CD4-positive, alpha-beta T cell treated with Interleukin-21 for 1 hour (primary cell): ENCODE results near the gene PAWR.
"Not testable (repeated sequence)": the region's sequence is repeated elsewhere in the genome, so short reads cannot be mapped to it uniquely, and the experiment has no call there.

ENCODE experiments used
- DNase-seq: peaks from one replicate; pipeline ENCODE4 v3.0.0-alpha.2; 2020

PAWR gene

DNA sequence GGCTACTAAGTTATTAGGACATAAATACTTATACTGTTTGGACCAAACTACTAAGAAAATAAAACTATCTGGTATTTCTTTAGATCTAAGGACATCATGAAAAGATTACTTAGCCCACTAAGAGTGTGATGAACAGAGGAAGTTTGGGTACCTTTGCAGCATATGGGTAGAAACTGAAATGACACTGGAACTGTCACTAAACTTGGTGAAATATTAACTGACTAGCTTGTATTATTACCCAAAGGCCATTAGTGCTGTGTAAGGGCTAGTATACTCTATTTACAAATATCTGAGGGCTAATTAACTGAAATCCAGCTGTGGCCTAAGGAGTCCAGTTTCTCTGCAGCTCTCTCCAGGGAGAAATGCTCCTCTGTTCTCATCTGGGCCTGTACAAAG lies 45.5 kb downstream of the PAWR start:
- DNase-seq, result no peak

GRCh38 chr12:79644274-79645234 lies 46.2 kb downstream of the PAWR start:
- DNase-seq, result no peak

DNA sequence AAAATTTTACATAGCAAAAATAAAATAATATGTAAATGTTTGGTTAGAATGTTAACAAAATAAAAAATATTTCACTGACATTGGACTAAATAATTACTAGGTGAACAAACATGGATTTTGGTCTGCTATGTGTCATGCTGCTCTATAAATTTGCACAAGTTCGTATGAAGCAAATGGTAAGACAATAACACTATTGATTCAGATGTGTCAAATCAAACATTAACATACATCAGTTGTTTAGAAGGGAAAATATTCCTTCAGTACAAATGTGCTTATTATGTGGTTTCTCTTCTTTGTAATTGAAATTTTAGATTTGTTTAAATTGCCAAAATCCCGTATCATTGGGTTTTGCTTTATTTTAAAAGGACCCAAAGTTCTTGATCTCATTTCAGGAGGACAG lies 46.9 kb downstream of the PAWR start:
- no peak for DNase-seq

- no peak for DNase-seq
Observed at GRCh38 chr12:79638490-79638889, 52.3 kb downstream of the PAWR start.

DNA sequence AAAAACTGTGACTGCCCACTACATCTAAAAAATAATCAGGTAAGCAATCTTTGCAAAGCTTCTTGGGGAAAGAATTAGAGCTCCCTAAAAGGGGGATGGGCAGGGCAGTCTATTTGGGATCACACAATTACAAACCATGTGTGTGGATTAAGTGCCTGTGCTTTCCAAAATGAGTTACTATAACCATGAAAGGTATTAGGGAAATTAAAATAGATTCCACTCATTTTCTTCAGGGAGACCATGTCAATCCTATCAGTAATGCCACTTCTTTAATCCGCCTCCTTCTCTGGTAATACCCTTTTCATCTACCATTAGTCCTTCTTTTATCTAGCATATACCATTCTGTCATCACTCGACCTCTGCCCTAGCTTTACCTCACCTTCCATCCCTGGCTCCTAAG lies 53.7 kb downstream of the PAWR start:
- DNase-seq, result no peak

DNA sequence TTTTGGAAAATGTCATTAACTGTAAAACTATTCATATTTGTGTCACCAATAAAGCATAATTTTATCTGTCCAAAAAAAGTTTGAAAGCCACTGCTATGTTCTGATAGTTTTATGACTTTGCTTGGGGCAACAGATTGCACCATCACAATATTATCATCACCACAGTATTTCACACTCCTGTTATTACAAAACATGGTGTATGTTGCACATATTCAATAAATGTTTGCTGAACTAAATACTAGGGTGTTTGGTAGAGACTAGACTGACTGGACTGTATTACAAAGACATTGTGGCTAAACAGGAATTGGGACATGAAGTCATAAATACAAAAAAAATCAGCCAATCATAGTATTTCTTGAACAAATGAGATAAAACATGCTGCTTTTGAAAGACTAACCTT lies 55.1 kb downstream of the PAWR start:
- no peak for DNase-seq

DNA sequence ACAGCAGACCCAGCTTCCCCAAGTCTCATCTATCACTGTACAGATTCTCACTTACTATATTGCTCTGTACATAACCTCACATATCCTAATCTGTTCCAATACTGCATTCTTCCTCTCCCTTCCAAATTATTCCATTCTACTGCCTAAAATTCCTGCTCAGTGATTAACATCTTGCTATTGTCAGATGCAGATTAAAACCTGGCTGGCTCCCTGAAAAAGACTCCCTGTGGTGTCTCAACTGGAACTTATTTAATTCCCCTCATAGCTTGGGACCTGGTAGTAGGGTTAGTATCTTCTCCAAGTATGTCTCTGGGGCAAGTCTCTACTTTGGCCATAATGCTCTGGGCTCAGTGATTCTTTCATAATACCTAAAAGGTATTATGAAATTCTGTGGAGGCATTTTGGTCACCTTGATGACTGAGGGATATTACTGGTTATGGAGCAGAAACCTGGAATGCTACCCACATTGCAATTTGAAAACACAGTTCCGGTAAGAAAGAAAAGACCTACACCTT lies 55.8 kb downstream of the PAWR start:
- DNase-seq, result no peak

- no peak for DNase-seq
Observed at GRCh38 chr12:79629561-79629960, 61.2 kb downstream of the PAWR start.

DNA sequence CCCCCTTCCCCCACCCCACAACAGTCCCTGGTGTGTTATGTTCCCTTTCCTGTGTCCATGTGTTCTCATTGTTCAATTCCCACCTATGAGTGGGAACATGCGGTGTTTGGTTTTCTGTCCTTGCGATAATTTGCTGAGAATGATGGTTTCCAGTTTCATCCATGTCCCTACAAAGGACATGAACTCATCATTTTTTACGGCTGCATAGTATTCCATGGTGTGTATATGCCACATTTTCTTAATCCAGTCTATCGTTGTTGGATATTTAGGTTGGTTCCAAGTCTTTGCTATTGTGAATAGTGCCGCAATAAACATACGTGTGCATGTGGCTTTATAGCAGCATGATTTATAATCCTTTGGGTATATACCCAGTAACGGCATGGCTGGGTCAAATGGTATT lies 64.0 kb downstream of the PAWR start:
- DNase-seq, result not testable (repeated sequence)

GRCh38 chr12:79624378-79624777 lies 66.4 kb downstream of the PAWR start:
- DNase-seq, result no peak

DNA sequence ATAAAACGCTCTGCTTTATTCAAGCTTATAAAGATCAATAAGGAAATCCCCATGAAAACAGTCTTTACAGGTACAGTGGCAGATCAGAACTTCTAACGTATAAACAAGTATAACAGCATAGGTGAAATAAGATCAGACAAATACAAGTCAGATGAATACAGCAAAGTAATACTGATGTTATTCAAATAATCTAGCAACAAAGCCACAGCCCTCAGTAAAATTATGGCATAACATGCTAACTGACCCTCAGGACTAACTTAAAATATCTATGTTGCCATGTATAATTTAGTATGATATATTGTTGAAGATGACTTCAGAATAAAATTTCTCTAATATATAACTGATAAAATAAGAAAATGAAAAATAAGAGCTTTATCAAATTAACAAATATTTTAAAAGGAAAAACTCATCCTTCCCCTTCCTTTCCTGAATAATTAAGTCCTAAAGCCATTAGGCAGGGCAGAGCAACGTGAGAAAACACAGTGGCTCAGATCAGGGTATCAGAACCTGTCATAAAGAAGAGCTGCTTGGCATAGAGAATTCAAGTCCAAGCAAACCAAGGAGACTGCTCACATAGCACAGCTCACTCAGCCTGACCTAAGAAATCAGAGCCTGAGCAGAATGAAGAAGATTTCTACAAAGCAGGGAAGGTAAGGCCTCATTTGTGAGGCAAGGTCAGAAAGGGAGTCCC lies 70.7 kb downstream of the PAWR start:
- DNase-seq, result no peak

- DNase-seq, result no peak
Observed at GRCh38 chr12:79618848-79619404, 71.8 kb downstream of the PAWR start.

GRCh38 chr12:79617696-79618095 lies 73.1 kb downstream of the PAWR start:
- DNase-seq, result no peak

DNA sequence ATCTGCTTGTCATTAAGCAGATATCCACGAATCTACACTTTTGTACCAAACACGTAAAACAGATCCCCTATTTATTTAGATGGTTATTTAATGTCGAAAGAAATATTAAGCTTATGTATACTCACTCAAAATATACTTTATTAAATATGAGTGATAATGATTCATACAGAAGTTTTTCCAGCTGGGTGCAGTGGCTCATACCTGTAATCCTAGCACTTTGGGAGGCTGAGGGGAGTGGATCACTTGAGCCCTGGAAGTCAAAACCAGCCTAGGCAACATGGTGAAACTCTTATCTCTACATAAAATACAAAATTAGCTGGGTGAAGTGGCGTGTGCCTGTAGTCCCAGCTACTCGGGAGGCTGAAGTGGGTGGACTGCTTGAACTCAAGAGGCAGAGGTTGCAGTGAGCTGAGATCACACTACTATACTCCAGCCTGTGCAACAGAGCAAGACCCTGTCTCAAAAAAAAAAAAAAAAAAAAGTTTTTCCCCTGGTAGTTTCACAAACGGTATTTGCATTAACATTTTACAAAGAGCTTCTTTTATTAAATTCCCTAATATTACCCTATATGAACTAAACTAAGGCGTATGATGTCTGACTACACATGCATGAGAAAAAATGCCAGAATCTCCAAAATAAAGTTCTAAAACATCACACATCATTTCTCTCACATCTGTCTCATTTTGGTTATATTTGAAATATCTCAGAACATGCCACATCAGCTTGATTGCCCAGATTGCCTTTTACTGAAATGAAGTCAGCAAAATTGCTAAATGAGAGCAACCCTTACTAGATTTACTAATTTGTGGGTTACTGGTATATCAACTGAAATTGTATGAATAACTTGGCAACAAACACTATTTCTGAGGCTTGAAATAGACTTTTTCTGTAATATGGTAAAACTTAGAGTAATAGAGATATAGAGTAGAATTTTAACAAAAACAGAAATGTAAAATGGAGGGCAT lies 74.9 kb downstream of the PAWR start:
- no peak for DNase-seq

- no peak for DNase-seq
Observed at GRCh38 chr12:79614730-79615129, 76.0 kb downstream of the PAWR start.

DNA sequence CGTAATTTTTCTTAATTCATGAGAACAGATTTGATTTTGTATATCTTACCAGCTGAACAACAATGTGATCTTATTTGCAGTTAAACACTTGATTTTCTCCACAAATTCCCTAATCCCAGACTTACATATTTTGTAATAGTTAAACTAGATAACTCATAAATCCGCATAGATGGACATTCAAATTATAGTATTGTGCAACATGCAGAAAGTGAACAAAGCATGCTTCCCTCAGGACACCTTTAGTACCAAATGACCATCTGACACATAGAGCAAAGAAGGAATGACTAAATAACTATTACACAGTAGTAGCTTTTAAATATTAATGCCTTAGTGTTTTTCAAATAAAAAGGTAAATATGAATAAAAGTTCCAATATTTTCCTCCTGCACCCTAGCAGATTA lies 88.9 kb downstream of the PAWR start:
- DNase-seq, result no peak

DNA sequence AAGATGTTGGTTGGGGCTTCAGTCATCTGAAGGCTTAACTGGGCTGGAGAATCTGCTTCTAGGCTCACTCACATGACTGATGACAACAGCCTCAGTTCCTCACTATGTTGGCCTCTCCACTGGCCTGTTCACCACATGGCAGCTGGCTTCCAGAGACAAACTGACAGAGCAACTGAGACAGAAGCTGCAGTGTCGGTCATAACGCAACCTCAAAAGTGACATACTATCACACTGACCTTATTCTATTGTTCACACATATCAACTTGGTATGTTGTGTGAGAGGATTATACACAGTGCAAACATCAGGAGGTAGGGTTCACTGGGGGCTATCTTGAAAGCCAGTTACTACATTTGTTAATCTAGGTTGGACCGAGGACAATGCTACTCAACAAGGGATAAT lies 92.9 kb downstream of the PAWR start:
- DNase-seq, result no peak

DNA sequence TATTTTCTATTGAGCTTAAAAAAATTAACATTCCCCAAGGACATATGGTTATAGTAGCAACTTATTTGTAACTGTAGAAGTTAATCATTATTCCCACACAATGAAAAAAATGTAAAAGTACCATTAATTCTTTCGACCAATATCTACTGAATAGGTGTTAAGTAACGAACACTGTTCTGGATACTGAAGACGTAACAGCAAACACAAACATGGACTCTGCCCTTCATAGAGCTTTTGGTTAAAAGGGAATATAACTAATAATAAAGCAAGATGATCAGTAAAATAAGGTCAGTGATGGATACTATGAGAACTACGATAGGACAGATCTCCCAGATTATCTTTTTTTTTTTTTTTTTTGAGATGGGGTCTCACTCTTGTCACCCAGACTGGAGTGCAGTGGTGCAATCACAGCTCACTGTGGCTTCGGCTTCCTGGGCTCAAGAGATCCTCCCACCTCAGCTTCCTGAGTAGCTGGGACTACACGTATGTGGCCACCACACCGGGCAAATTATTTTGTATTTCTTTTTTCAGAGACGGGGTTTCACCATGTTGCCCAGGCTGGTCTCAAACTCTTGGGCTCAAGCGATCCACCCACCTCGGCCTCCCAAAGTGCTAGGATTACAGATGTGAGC lies 93.9 kb downstream of the PAWR start:
- no peak for DNase-seq

GRCh38 chr12:79595273-79595672 lies 95.5 kb downstream of the PAWR start:
- DNase-seq, result no peak

DNA sequence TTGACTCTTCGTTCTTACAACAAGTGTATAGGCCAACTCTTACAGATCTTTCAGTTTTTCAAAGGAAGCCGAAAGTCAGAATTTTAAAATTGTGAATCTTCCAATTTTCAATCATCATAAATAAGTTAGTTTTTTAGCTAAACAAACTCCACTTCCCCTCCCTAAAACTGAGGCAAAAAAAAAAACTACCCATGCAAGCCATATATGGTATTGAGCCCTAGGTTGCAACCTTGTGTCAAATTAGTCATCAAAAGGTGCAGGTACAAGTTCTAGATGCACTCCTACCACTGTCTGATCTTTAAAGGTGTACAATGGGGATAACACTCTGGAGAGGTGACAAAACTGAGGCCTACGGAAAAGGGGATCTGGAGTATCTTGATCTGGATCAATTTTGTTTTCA lies 97.9 kb downstream of the PAWR start:
- no peak for DNase-seq

DNA sequence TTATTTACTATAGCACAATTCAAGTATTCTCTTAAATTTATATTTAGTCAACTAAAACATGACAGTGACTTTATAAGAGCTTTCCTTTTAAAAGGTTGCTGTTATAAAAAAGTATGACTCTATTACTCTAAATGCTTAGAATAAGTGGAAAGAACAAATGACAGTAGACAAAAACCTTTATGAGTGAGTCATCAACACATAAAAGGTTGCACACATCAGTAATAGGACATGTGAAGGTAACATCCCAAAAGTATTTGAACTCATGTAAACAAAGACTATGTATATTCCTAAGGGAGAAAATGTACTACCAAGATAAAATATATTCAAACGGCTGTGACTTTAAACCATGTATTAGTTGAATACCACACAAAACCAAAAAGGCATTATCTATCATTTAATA lies 98.8 kb downstream of the PAWR start:
- DNase-seq, result no peak

- no peak for DNase-seq
Observed at GRCh38 chr12:79590751-79591150, 100.0 kb downstream of the PAWR start.
